Measurements from ENCODE around the gene INTS3. TPM values are rescaled to one million over a fixed set of nuclear protein-coding genes. Genes with fewer than 3 reads are reported as not detected.

The INTS3 gene
- total and polyA plus RNA-seq, 9 of the 15 experiments (the other 6 are each of a cell fraction or from before 2014, with no cell fraction given) = 6.3 to 24.1 (median 14.3) TPM

DNA sequence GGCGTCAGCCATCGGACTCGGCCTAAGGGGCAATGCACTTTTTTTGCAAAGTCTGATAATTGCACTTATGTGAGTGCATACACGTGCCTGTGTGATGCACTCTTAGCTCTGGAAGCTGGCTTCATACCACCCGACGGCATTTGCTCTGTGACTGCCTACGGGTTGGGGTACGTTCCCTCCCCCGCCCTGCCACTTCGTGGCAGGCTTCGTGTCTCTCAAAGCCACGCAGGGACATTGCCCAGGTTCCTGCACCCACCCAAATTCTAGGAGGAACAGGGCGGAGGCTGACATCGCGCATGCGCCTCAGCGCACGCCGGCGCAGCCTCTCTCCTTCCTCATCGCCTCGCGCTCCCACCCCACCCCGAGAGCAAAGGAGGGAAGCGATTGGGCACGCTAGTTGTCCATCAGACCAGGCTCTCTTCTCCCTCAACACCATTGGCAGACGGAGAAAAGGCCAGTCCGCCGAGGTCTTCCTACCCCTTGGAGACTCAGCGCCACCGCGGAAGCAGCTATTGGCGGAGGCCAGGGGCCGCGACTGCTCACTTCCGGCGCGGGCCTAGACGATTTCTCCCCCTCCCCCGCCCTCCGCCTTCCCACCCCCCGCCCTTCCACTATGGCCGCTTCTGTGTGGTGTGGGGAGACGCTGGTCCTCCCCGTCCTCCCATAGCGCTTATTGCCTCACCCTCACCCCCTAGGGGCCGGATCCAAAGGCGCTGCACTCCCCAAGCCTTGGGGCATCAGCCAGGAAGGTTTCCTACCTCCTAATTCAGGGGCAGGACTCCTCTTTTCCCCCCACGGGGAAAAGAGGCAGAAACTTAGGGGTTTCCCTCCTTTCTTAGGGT is at the start of gene INTS3 (continued):
- TF ChIP-seq, protein P1, sequence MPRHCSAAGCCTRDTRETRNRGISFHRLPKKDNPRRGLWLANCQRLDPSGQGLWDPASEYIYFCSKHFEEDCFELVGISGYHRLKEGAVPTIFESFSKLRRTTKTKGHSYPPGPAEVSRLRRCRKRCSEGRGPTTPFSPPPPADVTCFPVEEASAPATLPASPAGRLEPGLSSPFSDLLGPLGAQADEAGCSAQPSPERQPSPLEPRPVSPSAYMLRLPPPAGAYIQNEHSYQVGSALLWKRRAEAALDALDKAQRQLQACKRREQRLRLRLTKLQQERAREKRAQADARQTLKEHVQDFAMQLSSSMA (CRISPR knock-in tag; IDR thresholded peaks at IDR 0.05) = no peak
- no peak for TF ChIP-seq ZNF232 (CRISPR knock-in tag; IDR thresholded peaks at IDR 0.05)
- TF ChIP-seq ZNF133 (CRISPR knock-in tag; IDR thresholded peaks at IDR 0.05) = no peak
- TF ChIP-seq RFX1 (IDR thresholded peaks at IDR 0.05) = no peak
- TF ChIP-seq, protein P2, sequence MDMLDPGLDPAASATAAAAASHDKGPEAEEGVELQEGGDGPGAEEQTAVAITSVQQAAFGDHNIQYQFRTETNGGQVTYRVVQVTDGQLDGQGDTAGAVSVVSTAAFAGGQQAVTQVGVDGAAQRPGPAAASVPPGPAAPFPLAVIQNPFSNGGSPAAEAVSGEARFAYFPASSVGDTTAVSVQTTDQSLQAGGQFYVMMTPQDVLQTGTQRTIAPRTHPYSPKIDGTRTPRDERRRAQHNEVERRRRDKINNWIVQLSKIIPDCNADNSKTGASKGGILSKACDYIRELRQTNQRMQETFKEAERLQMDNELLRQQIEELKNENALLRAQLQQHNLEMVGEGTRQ (CRISPR knock-in tag; IDR thresholded peaks at IDR 0.05) = no peak
- no peak for TF ChIP-seq BRD9 (IDR thresholded peaks at IDR 0.05; ENCODE audit: low read depth, partially characterized antibody)
- TF ChIP-seq CSDE1 (IDR thresholded peaks at IDR 0.05) = no peak
- TF ChIP-seq, protein P3, sequence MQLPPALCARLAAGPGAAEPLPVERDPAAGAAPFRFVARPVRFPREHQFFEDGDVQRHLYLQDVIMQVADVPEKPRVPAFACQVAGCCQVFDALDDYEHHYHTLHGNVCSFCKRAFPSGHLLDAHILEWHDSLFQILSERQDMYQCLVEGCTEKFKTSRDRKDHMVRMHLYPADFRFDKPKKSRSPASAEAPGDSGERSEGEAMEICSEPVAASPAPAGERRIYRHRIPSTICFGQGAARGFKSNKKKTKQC (CRISPR knock-in tag; IDR thresholded peaks at IDR 0.05) = no peak
- TF ChIP-seq NFE2L1 (tag; IDR thresholded peaks at IDR 0.05; ENCODE audit: borderline replicate concordance, low read depth) = no peak
- TF ChIP-seq MTF1 (CRISPR knock-in tag; IDR thresholded peaks at IDR 0.05; ENCODE audit: borderline replicate concordance) = no peak
- no peak; the same call in 1 of the 2 replicates for TF ChIP-seq TOE1 (IDR thresholded peaks at IDR 0.05; ENCODE audit: borderline replicate concordance)
- TF ChIP-seq TOE1 (CRISPR knock-in tag; IDR thresholded peaks at IDR 0.05; ENCODE audit: borderline replicate concordance, low read depth) = no peak
- no peak for TF ChIP-seq BRF1 (IDR thresholded peaks at IDR 0.05; ENCODE audit: borderline replicate concordance, extremely low read depth, insufficient read length)
- TF ChIP-seq, protein P4, sequence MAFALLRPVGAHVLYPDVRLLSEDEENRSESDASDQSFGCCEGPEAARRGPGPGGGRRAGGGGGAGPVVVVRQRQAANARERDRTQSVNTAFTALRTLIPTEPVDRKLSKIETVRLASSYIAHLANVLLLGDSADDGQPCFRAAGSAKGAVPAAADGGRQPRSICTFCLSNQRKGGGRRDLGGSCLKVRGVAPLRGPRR (CRISPR knock-in tag; IDR thresholded peaks at IDR 0.05) = no peak
- TF ChIP-seq, protein P5, sequence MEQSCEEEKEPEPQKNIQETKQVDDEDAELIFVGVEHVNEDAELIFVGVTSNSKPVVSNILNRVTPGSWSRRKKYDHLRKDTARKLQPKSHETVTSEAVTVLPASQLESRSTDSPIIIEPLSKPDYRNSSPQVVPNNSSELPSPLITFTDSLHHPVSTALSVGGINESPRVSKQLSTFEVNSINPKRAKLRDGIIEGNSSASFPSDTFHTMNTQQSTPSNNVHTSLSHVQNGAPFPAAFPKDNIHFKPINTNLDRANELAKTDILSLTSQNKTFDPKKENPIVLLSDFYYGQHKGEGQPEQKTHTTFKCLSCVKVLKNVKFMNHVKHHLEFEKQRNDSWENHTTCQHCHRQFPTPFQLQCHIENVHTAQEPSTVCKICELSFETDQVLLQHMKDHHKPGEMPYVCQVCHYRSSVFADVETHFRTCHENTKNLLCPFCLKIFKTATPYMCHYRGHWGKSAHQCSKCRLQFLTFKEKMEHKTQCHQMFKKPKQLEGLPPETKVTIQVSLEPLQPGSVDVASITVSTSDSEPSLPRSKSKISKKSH (CRISPR knock-in tag; IDR thresholded peaks at IDR 0.05) = no peak
- TF ChIP-seq MAFK (IDR thresholded peaks at IDR 0.05; ENCODE audit: low read length) = no peak
- peak in 1 of 2 experiments; percentile 42; a peak in 1 of 4 replicates for TF ChIP-seq FOXA3 (CRISPR knock-in tag; conservative IDR thresholded peaks at IDR 0.05 in 1 of 2, IDR thresholded peaks at IDR 0.05 in 1 of 2)
- no peak for TF ChIP-seq EZH2 (IDR thresholded peaks at IDR 0.05; ENCODE audit: borderline replicate concordance, low read depth, low read length)
- no peak for TF ChIP-seq ZBTB7A (IDR thresholded peaks at IDR 0.05; ENCODE audit: borderline replicate concordance, control insufficient read depth, low read depth, low read length)
- TF ChIP-seq ZNF12 (CRISPR knock-in tag; IDR thresholded peaks at IDR 0.05) = no peak
- no peak for TF ChIP-seq HNRNPK (IDR thresholded peaks at IDR 0.05; ENCODE audit: low read depth, low read length, poor library complexity, severe bottlenecking)
- TF ChIP-seq ESRRB (CRISPR knock-in tag; IDR thresholded peaks at IDR 0.05; ENCODE audit: borderline replicate concordance) = no peak
- no peak for TF ChIP-seq RNF2 (IDR thresholded peaks at IDR 0.05)
- TF ChIP-seq SPI1 (IDR thresholded peaks at IDR 0.05; ENCODE audit: borderline replicate concordance, low read depth, low read length) = no peak
- no peak for TF ChIP-seq DACH1 (IDR thresholded peaks at IDR 0.05; ENCODE audit: partially characterized antibody)

Measured in K562 (cell line).